SK-N-SH treated with all-trans-retinoic acid at 6 μM for 48 hours (cell line): ENCODE data around the gene GPX2.

Experiments
- ATAC-seq: fragments of 200-7000 bp; cut with Tn5 transposase; 3 replicates; pipeline ENCODE4 v1.9.1; 2020; ENCODE audit warnings: mild to moderate bottlenecking, moderate library complexity
- ARNTL ChIP-seq: fragments of 450-650 bp; formaldehyde crosslinking; IDR thresholded peaks from 2 replicates; pipeline ENCODE4 v1.5.0; 2020; ENCODE audit warnings: low read depth, mild to moderate bottlenecking, moderate library complexity, borderline replicate concordance
- BACH2 ChIP-seq: fragments of 250-450 bp; sonication (Bioruptor Pico); IDR thresholded peaks from 2 replicates; pipeline ENCODE4 v1.9.0; 2021; ENCODE audit warnings: mild to moderate bottlenecking, borderline replicate concordance
- CSDC2 ChIP-seq: fragments of 250-450 bp; sonication (Bioruptor Pico); IDR thresholded peaks from 2 replicates; pipeline ENCODE4 v1.5.0; 2020; ENCODE audit warnings: mild to moderate bottlenecking, moderate library complexity
- CSRNP3 ChIP-seq: fragments of 250-450 bp; sonication (Bioruptor Pico); IDR thresholded peaks from 2 replicates; pipeline ENCODE4 v1.5.1; 2021; ENCODE audit warnings: mild to moderate bottlenecking, moderate library complexity
- ESRRG ChIP-seq: fragments of 250-450 bp; sonication (Bioruptor Pico); IDR thresholded peaks from 2 replicates; pipeline ENCODE4 v1.6.1; 2021; ENCODE audit warnings: mild to moderate bottlenecking
- GLIS3 ChIP-seq: fragments of 250-450 bp; sonication (Bioruptor Pico); IDR thresholded peaks from 2 replicates; pipeline ENCODE4 v1.5.0; 2020; ENCODE audit warnings: mild to moderate bottlenecking, moderate library complexity
- ISL1 ChIP-seq: fragments of 250-450 bp; sonication (Bioruptor Pico); IDR thresholded peaks from 2 replicates; pipeline ENCODE4 v2.1.2; 2022; ENCODE audit warnings: mild to moderate bottlenecking, moderate library complexity
- PPARA ChIP-seq: fragments of 250-450 bp; sonication (Bioruptor Pico); IDR thresholded peaks from 2 replicates; pipeline ENCODE4 v1.5.0; 2020; ENCODE audit warnings: mild to moderate bottlenecking, borderline replicate concordance
- RARB ChIP-seq: fragments of 250-450 bp; sonication (Bioruptor Pico); IDR thresholded peaks from 2 replicates; pipeline ENCODE4 v1.8.0; 2021; ENCODE audit warnings: mild to moderate bottlenecking, moderate library complexity
- SNAI2 ChIP-seq: fragments of 250-450 bp; sonication (Bioruptor Pico); IDR thresholded peaks from 2 replicates; pipeline ENCODE4 v1.5.0; 2020; ENCODE audit warnings: mild to moderate bottlenecking, moderate library complexity
- TCF4 ChIP-seq: fragments of 250-450 bp; sonication (Bioruptor Pico); IDR thresholded peaks from 2 replicates; pipeline ENCODE4 v1.8.0; 2021; ENCODE audit warnings: mild to moderate bottlenecking, moderate library complexity, borderline replicate concordance
- TOX ChIP-seq: fragments of 250-450 bp; sonication (Bioruptor Pico); IDR thresholded peaks from 2 replicates; pipeline ENCODE4 v1.8.0; 2021; ENCODE audit warnings: mild to moderate bottlenecking, moderate library complexity, borderline replicate concordance
- TSHZ2 ChIP-seq: fragments of 250-450 bp; sonication (Bioruptor Pico); IDR thresholded peaks from 2 replicates; pipeline ENCODE4 v1.5.0; 2020; ENCODE audit warnings: mild to moderate bottlenecking, moderate library complexity
- ZC3H10 ChIP-seq: fragments of 250-450 bp; sonication (Bioruptor Pico); IDR thresholded peaks from 2 replicates; pipeline ENCODE4 v1.5.1; 2021; ENCODE audit warnings: mild to moderate bottlenecking, moderate library complexity
- ZFP3 ChIP-seq: fragments of 250-450 bp; sonication (Bioruptor Pico); IDR thresholded peaks from 2 replicates; pipeline ENCODE4 v1.5.0; 2020; ENCODE audit warnings: mild to moderate bottlenecking, moderate library complexity
- ZFP30 ChIP-seq: fragments of 450-650 bp; formaldehyde crosslinking; IDR thresholded peaks from 2 replicates; pipeline ENCODE4 v1.5.0; 2022; ENCODE audit warnings: mild to moderate bottlenecking, moderate library complexity
- ZNF565 ChIP-seq: fragments of 450-650 bp; formaldehyde crosslinking; conservative IDR thresholded peaks from 2 replicates; pipeline ENCODE4 v1.5.0; 2020; ENCODE audit warnings: low read depth, mild to moderate bottlenecking, moderate library complexity
- ZNF8 ChIP-seq: fragments of 450-650 bp; formaldehyde crosslinking; IDR thresholded peaks from 2 replicates; pipeline ENCODE4 v1.5.0; 2020; ENCODE audit warnings: mild to moderate bottlenecking, moderate library complexity
- TF ChIP-seq, protein P1 (sequence below): fragments of 250-450 bp; sonication (Bioruptor Pico); IDR thresholded peaks from 2 replicates; pipeline ENCODE4 v1.5.1; 2020; ENCODE audit warnings: low read depth, mild to moderate bottlenecking, moderate library complexity
- TF ChIP-seq, protein P2 (sequence below): fragments of 250-450 bp; sonication (Bioruptor Pico); IDR thresholded peaks from 2 replicates; pipeline ENCODE4 v1.8.0; 2020; ENCODE audit warnings: mild to moderate bottlenecking, moderate library complexity, borderline replicate concordance

The GPX2 gene

GRCh38 chr14:64919215-64919614 lies 23.3 kb downstream of the GPX2 start (continued):
- TF ChIP-seq CSRNP3 (CRISPR knock-in tag) (no peak), ZNF565 (CRISPR knock-in tag) (no peak), ZFP3 (CRISPR knock-in tag) (no peak)
- TF ChIP-seq, protein P1, sequence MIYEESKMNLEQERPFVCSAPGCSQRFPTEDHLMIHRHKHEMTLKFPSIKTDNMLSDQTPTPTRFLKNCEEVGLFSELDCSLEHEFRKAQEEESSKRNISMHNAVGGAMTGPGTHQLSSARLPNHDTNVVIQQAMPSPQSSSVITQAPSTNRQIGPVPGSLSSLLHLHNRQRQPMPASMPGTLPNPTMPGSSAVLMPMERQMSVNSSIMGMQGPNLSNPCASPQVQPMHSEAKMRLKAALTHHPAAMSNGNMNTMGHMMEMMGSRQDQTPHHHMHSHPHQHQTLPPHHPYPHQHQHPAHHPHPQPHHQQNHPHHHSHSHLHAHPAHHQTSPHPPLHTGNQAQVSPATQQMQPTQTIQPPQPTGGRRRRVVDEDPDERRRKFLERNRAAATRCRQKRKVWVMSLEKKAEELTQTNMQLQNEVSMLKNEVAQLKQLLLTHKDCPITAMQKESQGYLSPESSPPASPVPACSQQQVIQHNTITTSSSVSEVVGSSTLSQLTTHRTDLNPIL: no peak

GRCh38 chr14:64918216-64918615 lies 24.3 kb downstream of the GPX2 start:
- TF ChIP-seq ISL1 (CRISPR knock-in tag) (no peak), ZFP3 (CRISPR knock-in tag) (no peak), ZFP30 (CRISPR knock-in tag) (no peak), PPARA (CRISPR knock-in tag) (no peak), BACH2 (no peak), ZNF8 (CRISPR knock-in tag) (no peak), GLIS3 (CRISPR knock-in tag) (no peak), ARNTL (CRISPR knock-in tag) (no peak), TOX (CRISPR knock-in tag) (no peak), SNAI2 (no peak), ESRRG (CRISPR knock-in tag) (no peak), ZC3H10 (CRISPR knock-in tag) (no peak), CSDC2 (no peak), TSHZ2 (CRISPR knock-in tag) (no peak), TCF4 (CRISPR knock-in tag) (no peak), RARB (no peak)
- TF ChIP-seq, protein P1: no peak
- TF ChIP-seq, protein P2, sequence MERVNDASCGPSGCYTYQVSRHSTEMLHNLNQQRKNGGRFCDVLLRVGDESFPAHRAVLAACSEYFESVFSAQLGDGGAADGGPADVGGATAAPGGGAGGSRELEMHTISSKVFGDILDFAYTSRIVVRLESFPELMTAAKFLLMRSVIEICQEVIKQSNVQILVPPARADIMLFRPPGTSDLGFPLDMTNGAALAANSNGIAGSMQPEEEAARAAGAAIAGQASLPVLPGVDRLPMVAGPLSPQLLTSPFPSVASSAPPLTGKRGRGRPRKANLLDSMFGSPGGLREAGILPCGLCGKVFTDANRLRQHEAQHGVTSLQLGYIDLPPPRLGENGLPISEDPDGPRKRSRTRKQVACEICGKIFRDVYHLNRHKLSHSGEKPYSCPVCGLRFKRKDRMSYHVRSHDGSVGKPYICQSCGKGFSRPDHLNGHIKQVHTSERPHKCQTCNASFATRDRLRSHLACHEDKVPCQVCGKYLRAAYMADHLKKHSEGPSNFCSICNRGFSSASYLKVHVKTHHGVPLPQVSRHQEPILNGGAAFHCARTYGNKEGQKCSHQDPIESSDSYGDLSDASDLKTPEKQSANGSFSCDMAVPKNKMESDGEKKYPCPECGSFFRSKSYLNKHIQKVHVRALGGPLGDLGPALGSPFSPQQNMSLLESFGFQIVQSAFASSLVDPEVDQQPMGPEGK (CRISPR knock-in tag): no peak
- no peak for ATAC-seq

GRCh38 chr14:64915797-64916196 lies 26.7 kb downstream of the GPX2 start:
- no peak for ATAC-seq
- no peak for TF ChIP-seq CSRNP3 (CRISPR knock-in tag)
- TF ChIP-seq PPARA (CRISPR knock-in tag): no peak
- TF ChIP-seq ZFP3 (CRISPR knock-in tag): no peak
